Testis (tissue), 3 donors: ENCODE measurements around the gene CDKN1C. TPM values are rescaled to one million over a fixed set of nuclear protein-coding genes. Genes with fewer than 3 reads are reported as not detected.

Experiments used
- DNase-seq: peaks from one replicate; pipeline ENCODE4 v3.0.0-alpha.2; 2019
- H3K27ac ChIP-seq, 2 donors: fragments of 200-600 bp; sonication (generic); one replicate each; pipeline ENCODE4 v1.5.1; 2019
- H3K27me3 ChIP-seq: fragments of 200-600 bp; sonication (generic); one replicate; pipeline ENCODE4 v1.5.1; 2019
- H3K36me3 ChIP-seq: fragments of 200-600 bp; sonication (generic); one replicate; pipeline ENCODE4 v1.5.1; 2017; ENCODE audit warnings: low read depth; ENCODE audit errors: missing control alignments
- H3K4me1 ChIP-seq: fragments of 200-600 bp; sonication (generic); one replicate; pipeline ENCODE4 v1.5.1; 2019
- H3K4me3 ChIP-seq, 2 donors: fragments of 200-600 bp; sonication (generic); one replicate each; pipeline ENCODE4 v1.5.1; 2017 to 2019
- H3K9me3 ChIP-seq: fragments of 200-600 bp; sonication (generic); one replicate; pipeline ENCODE4 v1.5.1; 2017
- POLR2A ChIP-seq: fragments of 450-650 bp; IDR thresholded peaks from one replicate; pipeline ENCODE4 v1.6.1; 2017; ENCODE audit warnings: antibody characterized with exemption, mild to moderate bottlenecking, moderate library complexity
- WGBS, 2 donors: methylation state at CpG; one replicate each; pipeline ENCODE4 v1.1.5; 2018; 5-methylcytosine and 5-hydroxymethylcytosine counted together
- intact Hi-C: fragments of 100-400 bp; cut with DNase I; formaldehyde crosslinking; loops from one replicate; pipeline ENCODE4 v1.15.1; 2023; ENCODE audit warnings: low total_unique reads
- polyA plus RNA-seq: library from polyadenylated mRNA; stranded (reverse); fragments of 350-450 nt; fragmentation: Illumina TruSeq; extraction: RNeasy Lipid Tissue Mini Kit (QIAGEN cat#74804); gene quantifications from one replicate; pipeline ENCODE4 v1.2.3, GENCODE V29; 2014; ENCODE audit warnings: low read depth, low replicate concordance; ENCODE audit not compliant: insufficient read depth
- total RNA-seq, 2 donors: library from RNA; depleted of rRNA; stranded (reverse); fragments of >200 nt; gene quantifications; one replicate each; pipeline ENCODE4 v1.2.3, GENCODE V29; 2016
- TF ChIP-seq, protein P1 (sequence below), 3 experiments: fragments of 450-650 bp in 2 of 3; fragments of 200-600 bp in 1 of 3; sonication (generic) in 1 of 3; IDR thresholded peaks; one replicate each; pipeline ENCODE4 v1.5.1; 2016 to 2019; ENCODE audit warnings: antibody characterized with exemption in 3 of 3, mild to moderate bottlenecking in 2 of 3, moderate library complexity in 1 of 3

Gene CDKN1C
- total and polyA plus RNA-seq, 3 donors from 2014 or later = 15.2 to 34.9 (median 24.3) TPM

DNA sequence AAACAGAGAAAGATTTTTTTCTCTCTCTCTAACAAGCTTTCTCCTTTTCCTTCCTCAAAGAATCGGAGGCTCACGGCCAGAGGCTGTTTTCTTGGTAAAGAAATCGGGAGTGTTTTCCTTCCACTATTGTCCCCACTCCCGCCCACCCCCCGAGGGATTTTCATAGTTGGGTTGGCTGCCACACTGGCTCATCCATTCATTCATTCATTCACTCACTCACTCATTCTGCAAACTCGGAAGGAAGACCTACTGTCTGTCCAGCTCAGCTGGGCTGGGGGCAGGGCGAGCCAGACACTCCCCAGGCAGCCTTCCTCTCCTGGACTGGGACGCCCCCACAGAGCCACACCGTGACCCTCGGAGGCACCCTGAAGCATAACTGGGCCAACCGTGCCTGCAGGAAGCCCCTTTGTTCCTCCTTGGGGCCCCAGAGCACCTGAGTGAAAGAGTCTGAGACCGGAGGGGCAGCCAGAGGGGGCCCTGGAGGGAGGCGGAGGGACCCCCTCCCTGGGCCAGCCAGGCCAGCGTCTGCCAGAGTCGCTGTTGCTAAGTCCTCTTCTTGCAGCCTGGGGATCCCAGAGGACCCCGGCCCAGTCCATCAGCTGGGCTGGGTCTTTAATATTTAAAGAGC lies 17.0 kb downstream of the CDKN1C start:
- intact Hi-C loops = no loop called here
- Histone ChIP-seq H3K36me3 (no peaks in the 10 kb centered on the region), H3K4me1 (no peaks in the 10 kb centered on the region), H3K27me3 (peaks cover 5% of the 10 kb centered on the region), H3K9me3 (no peaks in the 10 kb centered on the region), H3K4me3 (no peak overlapping the region), H3K27ac (no peak overlapping the region)
- WGBS, 2 donors = 15 to 21% methylated on average over 16 of the region's 16 CpGs
- no peak for TF ChIP-seq POLR2A
- TF ChIP-seq, protein P1, sequence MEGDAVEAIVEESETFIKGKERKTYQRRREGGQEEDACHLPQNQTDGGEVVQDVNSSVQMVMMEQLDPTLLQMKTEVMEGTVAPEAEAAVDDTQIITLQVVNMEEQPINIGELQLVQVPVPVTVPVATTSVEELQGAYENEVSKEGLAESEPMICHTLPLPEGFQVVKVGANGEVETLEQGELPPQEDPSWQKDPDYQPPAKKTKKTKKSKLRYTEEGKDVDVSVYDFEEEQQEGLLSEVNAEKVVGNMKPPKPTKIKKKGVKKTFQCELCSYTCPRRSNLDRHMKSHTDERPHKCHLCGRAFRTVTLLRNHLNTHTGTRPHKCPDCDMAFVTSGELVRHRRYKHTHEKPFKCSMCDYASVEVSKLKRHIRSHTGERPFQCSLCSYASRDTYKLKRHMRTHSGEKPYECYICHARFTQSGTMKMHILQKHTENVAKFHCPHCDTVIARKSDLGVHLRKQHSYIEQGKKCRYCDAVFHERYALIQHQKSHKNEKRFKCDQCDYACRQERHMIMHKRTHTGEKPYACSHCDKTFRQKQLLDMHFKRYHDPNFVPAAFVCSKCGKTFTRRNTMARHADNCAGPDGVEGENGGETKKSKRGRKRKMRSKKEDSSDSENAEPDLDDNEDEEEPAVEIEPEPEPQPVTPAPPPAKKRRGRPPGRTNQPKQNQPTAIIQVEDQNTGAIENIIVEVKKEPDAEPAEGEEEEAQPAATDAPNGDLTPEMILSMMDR (IDR thresholded peaks at IDR 0.05) = no peak
- no peak for DNase-seq

DNA sequence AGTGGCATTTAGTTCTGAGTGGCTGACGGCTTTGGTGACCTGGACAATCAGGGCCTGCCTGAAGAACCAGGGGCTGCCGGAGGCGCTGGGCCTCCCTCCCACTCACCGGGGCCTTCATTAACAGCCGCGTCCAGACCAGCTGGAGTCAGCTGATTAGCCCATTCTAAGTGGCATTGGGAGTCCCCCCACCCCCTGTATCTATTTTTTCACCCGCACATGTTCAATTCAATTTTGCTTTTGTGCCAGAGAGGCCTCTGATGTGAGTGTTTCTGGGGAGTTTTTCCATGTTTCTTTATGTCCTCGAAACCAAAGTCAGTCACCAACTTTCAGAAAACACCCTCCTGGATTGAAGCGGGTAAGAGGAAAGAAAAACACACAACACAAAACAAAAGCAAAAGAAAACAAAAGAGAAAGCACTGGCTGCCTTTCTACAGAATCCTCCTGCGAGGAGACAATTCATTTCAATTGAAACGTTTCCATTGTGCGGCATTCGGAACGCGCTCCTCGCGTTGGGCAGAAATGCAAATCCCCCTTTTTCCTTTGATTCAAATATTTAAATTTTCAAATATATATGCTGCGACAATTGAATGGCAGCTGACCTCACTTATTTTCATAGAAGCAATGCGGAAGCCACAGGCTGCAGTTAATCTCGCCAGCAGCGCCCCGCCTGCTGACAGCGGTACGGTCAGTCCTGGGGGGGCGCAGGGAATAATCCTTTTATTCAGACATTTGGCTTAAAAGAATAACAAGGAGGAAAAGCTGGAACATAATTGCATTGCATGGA lies 17.7 kb downstream of the CDKN1C start:
- Histone ChIP-seq H3K27me3 (peaks cover 5% of the 10 kb centered on the region), H3K4me3 (no peak overlapping the region)
- intact Hi-C loops = no loop called here

DNA sequence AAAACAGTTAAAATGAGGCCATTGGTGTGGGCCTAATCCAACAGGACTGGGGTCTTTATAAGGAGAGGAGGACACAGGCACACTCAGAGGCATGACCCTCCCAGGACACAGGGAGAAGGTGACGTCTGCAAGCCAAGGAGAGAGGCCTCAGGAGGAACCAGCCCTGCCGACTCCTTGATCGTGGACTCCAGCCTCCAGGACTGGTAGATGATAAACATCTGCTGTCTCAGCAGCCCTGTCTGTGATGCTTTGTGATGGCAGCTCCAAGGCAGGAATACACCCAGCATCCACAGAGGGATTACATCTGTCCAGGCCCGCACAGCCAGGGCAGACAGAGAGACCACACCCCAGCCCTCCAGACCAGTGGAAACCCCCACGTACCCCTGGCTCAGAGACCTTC lies 18.4 kb downstream of the CDKN1C start:
- intact Hi-C loops = no loop called here
- WGBS, 2 donors = 93 to 100% methylated on average over 1 to 5 of the region's 5 CpGs
- no peak for DNase-seq
- Histone ChIP-seq H3K4me1 (no peaks in the 10 kb centered on the region), H3K4me3 (no peak overlapping the region), H3K9me3 (no peaks in the 10 kb centered on the region), H3K36me3 (no peaks in the 10 kb centered on the region), H3K27ac (no peak overlapping the region), H3K27me3 (peaks cover 5% of the 10 kb centered on the region)
- TF ChIP-seq POLR2A = no peak
- TF ChIP-seq, protein P1 (IDR thresholded peaks at IDR 0.05) = no peak

More for the DNA sequence above, 17.7 kb downstream of the CDKN1C start:
- Histone ChIP-seq H3K27ac (no peak overlapping the region), H3K36me3 (no peaks in the 10 kb centered on the region), H3K9me3 (no peaks in the 10 kb centered on the region), H3K4me1 (no peaks in the 10 kb centered on the region)
- DNase-seq = no peak
- WGBS, 2 donors = 60 to 73% methylated on average over 25 of the region's 25 CpGs
- no peak for TF ChIP-seq POLR2A
- TF ChIP-seq, protein P1 (IDR thresholded peaks at IDR 0.05) = no peak

DNA sequence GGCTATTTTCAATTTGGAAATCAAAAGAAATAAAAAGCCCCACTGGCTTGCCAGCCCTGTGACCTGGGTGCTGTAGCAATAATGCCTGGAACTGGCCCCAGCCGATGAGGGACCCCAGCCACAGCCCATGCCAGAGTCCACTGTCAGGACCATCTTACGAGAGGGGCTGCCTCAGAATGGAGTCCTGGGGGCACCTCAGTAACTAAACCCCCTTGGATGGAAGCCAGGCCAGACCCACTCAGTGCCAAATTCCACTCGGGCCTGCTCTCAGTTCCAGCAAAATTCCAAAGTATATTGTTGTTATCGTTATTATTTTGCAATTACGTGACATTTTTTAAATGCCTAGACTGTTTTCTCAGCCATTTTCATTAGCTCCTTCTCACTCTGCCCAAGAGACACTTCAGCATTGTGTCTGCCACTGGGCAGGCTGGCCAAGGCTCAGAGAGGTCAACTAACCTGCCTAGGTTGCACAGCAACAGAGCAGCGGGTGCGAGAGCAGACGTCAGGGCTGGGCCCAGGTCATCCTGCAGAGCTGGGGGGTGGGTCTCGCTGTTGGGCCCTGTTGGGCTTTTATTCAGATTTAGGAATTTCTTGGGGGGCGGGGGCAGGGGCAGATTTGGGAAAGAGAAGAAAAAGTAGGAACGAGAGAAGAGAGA lies 19.5 kb downstream of the CDKN1C start:
- H3K9me3 ChIP-seq = no peaks in the 10 kb centered on the region
- no peak overlapping the region for H3K27ac ChIP-seq
- intact Hi-C loops = no loop called here
- H3K4me3 ChIP-seq = no peak overlapping the region
- no peak for DNase-seq
- WGBS, 2 donors = 91% methylated on average over 11 of the region's 11 CpGs
- H3K36me3 ChIP-seq = no peaks in the 10 kb centered on the region
- TF ChIP-seq, protein P1 (IDR thresholded peaks at IDR 0.05) = no peak
- TF ChIP-seq POLR2A = no peak
- peaks cover 5% of the 10 kb centered on the region for H3K27me3 ChIP-seq
- H3K4me1 ChIP-seq = no peaks in the 10 kb centered on the region
